HG03280 (cell line): Measurements from ENCODE around the gene WDR36.

Experiments used
- ATAC-seq: cut with Tn5 transposase; IDR thresholded peaks from one replicate; pipeline ENCODE4 v1.9.1; 2021; ENCODE audit warnings: mild to moderate bottlenecking, moderate library complexity; ENCODE audit not compliant: unreplicated experiment

WDR36 gene

DNA sequence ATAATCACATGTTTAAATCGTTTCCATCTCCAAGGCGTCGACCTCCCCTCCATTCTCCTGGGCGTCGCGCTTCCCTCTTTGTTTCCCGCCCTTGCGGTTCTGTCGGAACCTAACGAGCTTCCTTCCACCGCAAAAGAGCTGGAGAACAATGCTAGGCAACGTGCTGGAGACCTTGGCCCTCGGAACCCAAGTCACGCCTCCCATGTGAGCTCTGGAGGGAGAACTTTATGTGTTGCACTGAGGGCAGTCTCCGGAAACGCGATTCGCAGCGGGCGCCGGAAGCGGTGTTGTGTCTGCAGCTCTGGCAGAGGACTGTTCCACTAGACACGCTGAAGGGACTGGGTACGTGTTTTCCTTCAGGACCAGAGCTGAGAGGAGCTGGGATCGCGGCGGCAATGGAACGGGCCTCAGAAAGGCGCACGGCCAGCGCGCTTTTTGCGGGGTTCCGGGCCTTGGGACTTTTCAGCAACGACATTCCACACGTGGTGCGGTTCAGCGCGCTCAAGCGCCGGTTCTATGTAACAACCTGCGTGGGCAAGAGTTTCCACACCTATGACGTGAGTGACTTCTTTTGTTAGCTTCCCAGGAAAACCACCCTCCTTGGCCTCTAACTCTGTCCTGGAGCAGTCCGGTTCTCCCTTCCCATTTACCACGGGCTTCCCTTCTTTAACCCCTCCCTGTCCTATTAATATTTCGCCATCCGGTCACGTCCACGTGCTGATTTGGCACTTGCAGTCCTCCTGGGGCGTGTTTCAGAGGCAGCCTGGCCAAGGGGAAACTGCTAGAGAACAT is at the start of gene WDR36:
TSS of gene WDR36 (plus strand) at position 287 of the 792 bp plus-strand sequence. CDS start at position 396, 109 bp downstream.
- ATAC-seq, result peak; percentile 96

DNA sequence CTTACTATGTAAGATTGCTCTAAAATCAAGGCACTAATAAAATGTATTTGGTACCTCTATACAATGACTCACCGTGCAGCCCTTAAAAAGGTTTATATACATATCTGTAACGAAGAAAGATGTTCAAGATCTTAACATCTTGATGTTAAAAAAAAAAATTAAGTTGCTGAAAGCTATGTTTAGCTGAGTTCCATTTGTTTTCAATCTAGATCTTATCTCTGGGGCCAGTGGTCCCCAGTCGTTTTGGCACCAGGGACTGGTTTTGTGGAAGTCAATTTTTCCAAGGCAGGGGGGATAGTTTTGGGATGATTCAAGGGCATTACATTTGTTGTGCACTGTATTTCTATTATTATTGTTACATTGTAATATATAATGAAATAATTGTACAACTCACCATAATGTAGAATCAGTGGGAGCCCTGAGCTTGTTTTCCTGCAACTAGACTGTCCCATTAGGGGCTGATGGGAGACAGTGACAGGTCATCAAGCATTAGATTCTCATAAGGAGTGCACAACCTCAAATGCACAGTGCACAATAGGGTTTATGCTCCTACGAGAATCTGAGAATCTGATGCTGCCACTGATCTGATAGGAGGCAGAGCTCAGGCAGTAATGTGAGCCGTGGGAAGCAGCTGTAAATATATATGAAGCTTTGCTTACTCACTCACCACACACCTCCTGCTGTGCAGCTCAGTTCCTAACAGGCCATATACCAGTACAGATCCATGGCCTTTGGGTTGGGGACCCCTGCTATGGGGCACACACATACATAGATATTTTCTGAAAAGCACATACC is 48.2 kb upstream of the WDR36 start:
- ATAC-seq, result no peak

DNA sequence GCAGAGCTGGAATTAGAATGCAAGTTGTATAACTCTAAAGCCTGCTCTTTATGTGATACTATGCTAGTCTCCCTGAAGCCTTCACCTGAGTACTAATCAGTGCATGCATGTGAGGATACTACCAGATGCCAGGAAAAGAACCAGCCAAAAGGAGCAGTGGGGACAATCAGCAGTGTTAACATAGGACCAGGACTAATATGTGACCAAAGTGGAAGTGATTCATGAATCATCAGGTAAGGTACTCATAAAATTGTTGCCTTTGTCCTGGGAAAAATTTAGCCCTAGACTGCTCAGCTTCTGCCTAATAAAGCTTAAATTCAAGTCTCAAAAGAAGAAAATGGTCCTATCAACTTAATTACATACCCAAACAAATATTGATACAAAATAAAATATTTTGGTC is 34.1 kb upstream of the WDR36 start:
- ATAC-seq, result no peak

DNA sequence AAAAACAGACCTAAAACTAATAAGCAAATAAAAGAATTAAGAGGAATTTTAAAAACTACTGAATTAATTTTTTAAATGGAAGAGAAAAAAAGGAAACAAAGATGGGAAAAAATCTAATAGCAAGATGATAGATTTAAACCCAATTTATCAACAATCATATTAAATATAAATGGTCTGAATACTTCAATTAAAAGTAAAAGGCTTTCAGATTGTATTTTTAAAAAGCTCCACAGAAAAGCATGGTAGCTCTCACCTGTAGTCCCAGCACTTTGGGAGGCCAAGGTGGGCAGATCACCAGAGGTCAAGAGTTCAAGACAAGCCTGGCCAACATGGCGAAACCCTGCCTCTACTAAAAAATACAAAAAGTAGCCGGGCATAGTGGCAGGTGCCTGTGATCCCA is 32.0 kb upstream of the WDR36 start:
- ATAC-seq, result no peak

DNA sequence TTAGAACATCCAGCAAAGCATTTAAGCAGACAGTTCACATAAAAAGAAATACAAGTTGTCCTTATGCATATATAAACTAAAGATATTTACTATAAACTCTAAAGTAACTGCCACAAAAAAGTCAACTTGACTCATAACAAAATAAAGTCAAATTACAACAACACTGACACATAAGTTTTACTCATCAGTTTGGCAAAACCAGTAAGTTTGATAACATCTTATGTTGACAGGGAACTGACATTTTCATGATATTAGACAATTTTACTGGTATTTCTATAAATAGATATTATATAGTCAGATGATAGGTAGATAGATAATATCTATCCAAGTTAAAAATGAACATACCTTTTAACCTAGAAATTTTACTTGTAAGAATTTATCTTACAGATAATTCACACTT is 30.5 kb upstream of the WDR36 start:
- no peak for ATAC-seq

DNA sequence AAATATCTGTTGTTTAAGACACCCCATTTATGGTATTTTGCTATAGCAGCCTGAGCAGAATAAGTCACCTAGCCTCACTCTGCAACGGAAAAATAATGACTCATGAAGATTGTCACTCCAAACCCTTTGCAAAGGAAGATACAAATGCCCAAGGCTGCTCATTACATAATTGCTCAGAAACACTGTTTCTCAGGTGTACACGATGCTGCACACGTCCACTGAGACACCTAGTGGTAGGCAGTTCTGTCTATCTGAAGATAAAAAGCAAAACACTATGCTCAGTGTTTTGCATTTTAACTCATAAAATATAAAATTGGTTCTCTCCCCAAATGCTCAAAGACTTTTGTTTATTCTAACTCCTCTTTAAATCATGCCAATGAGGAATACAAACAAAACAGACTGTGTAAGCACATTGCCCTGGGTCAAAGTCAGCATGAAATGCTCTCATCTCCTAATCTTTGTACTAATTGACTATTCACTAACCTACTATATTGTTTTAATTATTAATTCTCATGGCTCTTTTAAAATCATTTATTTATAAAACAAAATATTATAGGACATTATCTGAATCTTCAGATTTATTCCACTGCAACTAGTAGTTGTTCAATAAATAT is 28.3 kb upstream of the WDR36 start:
- peak; percentile 70 for ATAC-seq

DNA sequence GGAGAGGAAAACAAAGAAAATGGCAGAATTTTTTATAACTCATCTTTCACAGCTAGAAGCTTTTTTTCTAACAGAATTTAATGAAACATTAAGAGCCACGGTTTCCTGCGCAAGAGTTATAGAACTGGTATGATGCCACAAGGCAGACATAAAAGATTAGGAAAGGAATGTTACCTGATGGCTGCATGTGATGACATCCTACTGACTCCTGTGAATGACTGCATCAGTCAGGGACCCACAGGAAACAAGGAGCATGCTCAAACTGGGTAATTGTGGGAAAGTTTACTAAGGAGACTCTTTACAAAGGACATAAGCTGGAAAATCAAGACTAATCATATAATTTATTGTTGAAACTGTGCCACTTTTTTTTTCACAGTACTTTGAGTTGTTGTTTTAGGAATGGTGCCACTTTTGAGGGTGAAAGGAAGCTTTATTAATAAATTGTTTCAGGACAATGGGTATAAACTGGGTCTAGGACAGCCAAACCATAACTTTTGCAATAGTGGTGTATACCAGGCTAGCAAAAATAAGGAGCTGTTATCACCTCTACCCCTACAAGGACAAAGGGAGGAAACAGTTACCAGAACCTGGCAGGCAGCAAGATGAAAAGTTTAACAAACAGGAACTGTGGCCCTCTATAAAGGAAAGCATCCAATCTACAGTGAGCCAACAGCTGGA is 25.7 kb upstream of the WDR36 start:
- no peak for ATAC-seq

DNA sequence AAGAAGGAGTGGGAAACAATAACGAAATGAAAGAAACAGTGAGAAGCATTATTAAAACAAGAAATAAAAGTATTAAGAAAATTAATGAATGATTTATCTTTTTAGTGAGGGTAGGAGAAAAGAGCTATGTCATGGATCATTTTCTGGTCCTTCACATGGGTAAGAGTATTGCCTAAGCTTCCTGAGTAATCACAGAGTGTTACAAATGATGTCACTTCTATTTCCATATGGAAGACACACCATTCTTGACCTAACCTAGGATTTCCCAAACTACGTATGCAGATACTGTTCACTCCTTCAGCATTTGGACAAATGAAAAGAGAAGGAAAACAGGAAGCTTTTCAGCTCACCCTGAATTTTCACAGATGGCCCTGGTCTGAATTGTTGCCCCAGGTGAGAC is 23.9 kb upstream of the WDR36 start:
- ATAC-seq, result no peak

- no peak for ATAC-seq
These were observed 22.3 kb upstream of the WDR36 start for GRCh38 chr5:111069839-111070238.

GRCh38 chr5:111070272-111071134 is 21.6 kb upstream of the WDR36 start:
- peak; percentile 47 for ATAC-seq

- no peak for ATAC-seq
These were observed 20.7 kb upstream of the WDR36 start, which contains the start of gene TSLP for GRCh38 chr5:111071413-111071812. Gene TSLP (plus strand): TSS chr5:111071713. CDS start chr5:111071891, 178 bp downstream.

- peak; percentile 47 for ATAC-seq
These were observed 19.0 kb upstream of the WDR36 start for GRCh38 chr5:111072949-111073682.

GRCh38 chr5:111074244-111074643 is 17.9 kb upstream of the WDR36 start:
- ATAC-seq, result no peak

GRCh38 chr5:111075520-111075919 is 16.6 kb upstream of the WDR36 start:
- ATAC-seq, result no peak

GRCh38 chr5:111076091-111076490 is 16.1 kb upstream of the WDR36 start:
- no peak for ATAC-seq

- ATAC-seq, result no peak
These were observed 14.5 kb upstream of the WDR36 start for GRCh38 chr5:111077678-111078077.

DNA sequence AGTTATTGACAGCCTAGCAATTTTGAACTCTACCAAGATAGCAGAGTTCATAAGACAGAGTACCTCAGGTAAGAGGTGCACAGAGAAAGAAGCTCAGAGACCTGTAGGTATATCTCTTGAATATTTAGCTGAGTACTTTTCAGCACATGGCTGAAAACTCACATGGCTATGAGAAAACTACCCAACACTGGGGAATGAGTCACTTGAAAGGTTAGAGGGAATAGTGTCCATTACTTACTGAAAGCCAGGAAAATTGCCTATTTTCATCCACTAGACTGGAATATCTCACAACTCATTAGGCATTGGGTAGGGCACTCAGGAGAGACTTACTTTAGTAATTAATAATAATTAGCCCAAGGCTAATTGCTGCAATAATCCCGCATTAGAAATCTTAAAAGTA is 12.3 kb upstream of the WDR36 start:
- no peak for ATAC-seq

DNA sequence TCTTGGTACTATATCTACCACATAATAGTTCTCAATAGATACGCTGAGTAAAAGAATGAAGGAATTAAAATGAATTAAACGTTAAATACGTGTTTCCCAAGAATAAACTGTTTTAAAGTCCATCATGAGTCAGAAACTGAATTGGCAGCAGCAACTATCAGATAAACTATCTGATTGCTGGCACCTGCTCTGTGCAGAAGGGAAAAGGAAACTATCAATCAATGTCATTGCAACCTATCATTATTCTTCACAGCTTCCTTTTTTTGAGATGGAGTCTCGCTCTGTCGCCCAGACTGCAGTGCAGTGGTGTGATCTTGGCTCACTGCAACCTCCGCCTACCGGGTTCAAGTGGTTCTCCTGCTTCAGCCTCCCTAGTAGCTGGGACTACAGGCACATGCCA is 8.8 kb upstream of the WDR36 start:
- ATAC-seq, result no peak

DNA sequence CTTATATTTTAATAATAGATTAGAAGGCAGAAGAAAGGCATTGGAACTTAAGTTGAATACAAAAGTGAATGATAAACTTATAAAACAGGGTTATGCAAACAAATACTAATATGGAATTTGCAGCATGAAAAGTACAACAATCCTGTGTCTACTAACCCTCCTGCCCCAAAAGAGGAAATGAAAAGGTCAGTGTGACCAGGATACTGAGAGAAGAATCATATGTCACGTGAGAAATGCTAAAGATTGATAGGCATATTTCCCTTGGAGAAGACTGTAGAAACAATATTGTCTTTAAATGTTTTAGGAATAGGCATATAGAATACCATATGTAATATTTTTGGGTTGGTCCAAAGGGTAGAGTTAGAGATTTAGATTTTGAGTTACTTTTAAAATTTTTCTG is 3.8 kb downstream of the WDR36 start:
- ATAC-seq, result no peak
